Measurements from ENCODE around the gene TMBIM4. TPM values are rescaled to one million over a fixed set of nuclear protein-coding genes. Genes with fewer than 3 reads are reported as not detected.

TMBIM4 gene
- total and polyA plus RNA-seq, 2 of the 4 experiments (the other 2 are of a cell fraction): 38.7 to 59.3 TPM

DNA sequence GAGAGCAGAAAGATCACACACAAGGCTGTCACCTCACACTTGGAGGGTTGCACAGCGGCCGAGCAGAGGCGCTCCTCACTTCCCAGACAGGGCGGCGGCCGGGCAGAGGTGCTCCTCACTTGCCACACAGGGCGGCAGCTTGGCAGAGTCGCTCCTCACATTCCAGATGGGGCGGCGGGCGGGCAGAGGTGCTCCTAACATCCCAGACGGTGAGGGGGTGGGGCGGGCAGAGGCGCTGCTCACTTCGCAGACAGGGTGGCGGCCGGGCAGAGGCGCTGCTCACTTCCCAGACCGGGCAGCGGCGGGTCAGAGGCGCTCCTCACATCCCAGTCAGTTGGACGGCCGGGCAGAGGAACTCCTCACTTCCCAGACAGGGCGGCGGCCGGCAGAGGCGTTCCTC lies 9.1 kb downstream of the TMBIM4 start:
- DNase-seq (no peak), ATAC-seq (ENCODE audit: low read depth) (no peak)
- no peaks in the 10 kb centered on the region for H3K27me3 ChIP-seq (ENCODE audit: control insufficient read depth, insufficient read depth, low read length)
- no peak overlapping the region for H3K56ac ChIP-seq (ENCODE audit: extremely low read depth, insufficient read depth, low read length)
- 0 out of 2 replicates have a peak, but pooled peaks cover 3% of the 10 kb centered on the region for H3K9me1 ChIP-seq (ENCODE audit: insufficient read depth, low read length)
- in situ Hi-C loops (cut with MboI; ENCODE audit: low sequenced_read_pairs) (loop anchor here (25.0 kb wide), 1 partner anchor 252 kb away; no protein-coding TSS in a partner anchor), dilution Hi-C loops (cut with HindIII; ENCODE audit: low sequenced_read_pairs, unreplicated experiment) (no loop called here), intact Hi-C loops (cut with micrococcal nuclease) (no loop called here)
- no peak overlapping the region for H4K91ac ChIP-seq (ENCODE audit: insufficient read depth, low read depth, low read length)
- H2AK5ac ChIP-seq (ENCODE audit: low read depth, low read length): no peak overlapping the region
- H3K4me2 ChIP-seq (ENCODE audit: low read depth, low read length): no peak overlapping the region
- no peak overlapping the region for H3K4ac ChIP-seq (ENCODE audit: low read depth, low read length)
- no peak overlapping the region for H3K14ac ChIP-seq (replicated peaks; ENCODE audit: low read depth, low read length)
- H3K4me3 ChIP-seq (ENCODE audit: insufficient read depth, low read depth, low read length): no peak overlapping the region
- H3K27ac ChIP-seq (ENCODE audit: insufficient read depth, low read length): no peak overlapping the region
- no peak overlapping the region for H2AFZ ChIP-seq (replicated peaks; ENCODE audit: low read length, poor library complexity)
- H3K23ac ChIP-seq (ENCODE audit: low read depth, low read length): no peak overlapping the region
- H2BK20ac ChIP-seq (ENCODE audit: low read depth, low read length): no peak overlapping the region
- no peak overlapping the region for H3K18ac ChIP-seq (ENCODE audit: low read depth, low read length)
- no peak overlapping the region for H2AK9ac ChIP-seq (replicated peaks; ENCODE audit: low read depth, low read length, poor library complexity)
- H3K79me1 ChIP-seq (ENCODE audit: low read depth in 1 of 2, low read length in 2 of 2): peaks cover 42 to 58% of the 10 kb centered on the region in 2 experiments
- H4K5ac ChIP-seq (ENCODE audit: low read depth, low read length): no peak overlapping the region
- no peak overlapping the region for H2BK5ac ChIP-seq (ENCODE audit: low read depth, low read length, poor library complexity, severe bottlenecking)
- peaks cover 3% of the 10 kb centered on the region; the same call in 1 of the 2 replicates for H4K20me1 ChIP-seq (ENCODE audit: insufficient read depth, low read length)
- WGBS, 2 experiments (ENCODE audit: extremely low coverage in 2 of 2, insufficient read length in 1 of 2): 94% methylated on average over 10 of the region's 28 CpGs; no CpG with 5 or more reads in 1 of the 2 experiments
- ChIA-PET CTCF (no interaction called here), POLR2A (ENCODE audit: unreplicated experiment) (no interaction called here)
- H3K36me3 ChIP-seq (ENCODE audit: control insufficient read depth, insufficient read depth, low read length): peaks cover 3% of the 10 kb centered on the region
- no TSS peak for BruUV-seq (replicated peaks)
- H3K9me3 ChIP-seq (ENCODE audit: control insufficient read depth, insufficient read depth, low read length): peaks cover 2% of the 10 kb centered on the region; the same call in 1 of the 2 replicates
- no peak overlapping the region for H2BK120ac ChIP-seq (ENCODE audit: low read depth, low read length)
- TF ChIP-seq CEBPB (IDR thresholded peaks at IDR 0.05; ENCODE audit: low read depth, low read length) (no peak), CHD1 (IDR thresholded peaks at IDR 0.05; ENCODE audit: low read depth, low read length) (no peak), MXI1 (IDR thresholded peaks at IDR 0.05; ENCODE audit: borderline replicate concordance, low read depth, low read length) (no peak), BHLHE40 (IDR thresholded peaks at IDR 0.05; ENCODE audit: low read depth, low read length) (no peak), POLR2A (IDR thresholded peaks at IDR 0.05; ENCODE audit: low read depth, low read length) (no peak), RAD21 (IDR thresholded peaks at IDR 0.05; ENCODE audit: low read length) (no peak), NFE2L2 (IDR thresholded peaks at IDR 0.05; ENCODE audit: low read depth, low read length) (no peak), MAZ (IDR thresholded peaks at IDR 0.05; ENCODE audit: borderline replicate concordance, low read depth, low read length) (no peak), FOS (IDR thresholded peaks at IDR 0.05; ENCODE audit: low read depth, low read length) (no peak), RCOR1 (IDR thresholded peaks at IDR 0.05; ENCODE audit: insufficient replicate concordance, low read length) (no peak), RFX5 (IDR thresholded peaks at IDR 0.05; ENCODE audit: low read depth, low read length) (no peak), SMC3 (IDR thresholded peaks at IDR 0.05; ENCODE audit: low read depth, low read length) (no peak), MAFK (IDR thresholded peaks at IDR 0.05; ENCODE audit: low read depth, low read length) (no peak)
- TF ChIP-seq, protein P1, sequence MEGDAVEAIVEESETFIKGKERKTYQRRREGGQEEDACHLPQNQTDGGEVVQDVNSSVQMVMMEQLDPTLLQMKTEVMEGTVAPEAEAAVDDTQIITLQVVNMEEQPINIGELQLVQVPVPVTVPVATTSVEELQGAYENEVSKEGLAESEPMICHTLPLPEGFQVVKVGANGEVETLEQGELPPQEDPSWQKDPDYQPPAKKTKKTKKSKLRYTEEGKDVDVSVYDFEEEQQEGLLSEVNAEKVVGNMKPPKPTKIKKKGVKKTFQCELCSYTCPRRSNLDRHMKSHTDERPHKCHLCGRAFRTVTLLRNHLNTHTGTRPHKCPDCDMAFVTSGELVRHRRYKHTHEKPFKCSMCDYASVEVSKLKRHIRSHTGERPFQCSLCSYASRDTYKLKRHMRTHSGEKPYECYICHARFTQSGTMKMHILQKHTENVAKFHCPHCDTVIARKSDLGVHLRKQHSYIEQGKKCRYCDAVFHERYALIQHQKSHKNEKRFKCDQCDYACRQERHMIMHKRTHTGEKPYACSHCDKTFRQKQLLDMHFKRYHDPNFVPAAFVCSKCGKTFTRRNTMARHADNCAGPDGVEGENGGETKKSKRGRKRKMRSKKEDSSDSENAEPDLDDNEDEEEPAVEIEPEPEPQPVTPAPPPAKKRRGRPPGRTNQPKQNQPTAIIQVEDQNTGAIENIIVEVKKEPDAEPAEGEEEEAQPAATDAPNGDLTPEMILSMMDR (conservative IDR thresholded peaks at IDR 0.05; ENCODE audit: low read depth, low read length): no peak
- TF ChIP-seq, protein P2, sequence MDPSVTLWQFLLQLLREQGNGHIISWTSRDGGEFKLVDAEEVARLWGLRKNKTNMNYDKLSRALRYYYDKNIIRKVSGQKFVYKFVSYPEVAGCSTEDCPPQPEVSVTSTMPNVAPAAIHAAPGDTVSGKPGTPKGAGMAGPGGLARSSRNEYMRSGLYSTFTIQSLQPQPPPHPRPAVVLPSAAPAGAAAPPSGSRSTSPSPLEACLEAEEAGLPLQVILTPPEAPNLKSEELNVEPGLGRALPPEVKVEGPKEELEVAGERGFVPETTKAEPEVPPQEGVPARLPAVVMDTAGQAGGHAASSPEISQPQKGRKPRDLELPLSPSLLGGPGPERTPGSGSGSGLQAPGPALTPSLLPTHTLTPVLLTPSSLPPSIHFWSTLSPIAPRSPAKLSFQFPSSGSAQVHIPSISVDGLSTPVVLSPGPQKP (IDR thresholded peaks at IDR 0.05; ENCODE audit: borderline replicate concordance, low read depth, low read length): no peak
- TF ChIP-seq, protein P3, sequence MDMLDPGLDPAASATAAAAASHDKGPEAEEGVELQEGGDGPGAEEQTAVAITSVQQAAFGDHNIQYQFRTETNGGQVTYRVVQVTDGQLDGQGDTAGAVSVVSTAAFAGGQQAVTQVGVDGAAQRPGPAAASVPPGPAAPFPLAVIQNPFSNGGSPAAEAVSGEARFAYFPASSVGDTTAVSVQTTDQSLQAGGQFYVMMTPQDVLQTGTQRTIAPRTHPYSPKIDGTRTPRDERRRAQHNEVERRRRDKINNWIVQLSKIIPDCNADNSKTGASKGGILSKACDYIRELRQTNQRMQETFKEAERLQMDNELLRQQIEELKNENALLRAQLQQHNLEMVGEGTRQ (IDR thresholded peaks at IDR 0.05; ENCODE audit: low read depth, low read length): no peak
- no peak overlapping the region for H3K9ac ChIP-seq (ENCODE audit: low read depth, low read length)
- H3K4me1 ChIP-seq (ENCODE audit: control insufficient read depth, insufficient read depth, low read length): no peaks in the 10 kb centered on the region; the same call in 1 of the 2 replicates
- no peak overlapping the region for H2BK15ac ChIP-seq (ENCODE audit: low read depth, low read length)
- no peak overlapping the region for H4K8ac ChIP-seq (ENCODE audit: low read depth in 2 of 2, low read length in 2 of 2)

All from IMR-90 (cell line).